Activated naive CD8-positive, alpha-beta T cell treated with anti-CD3 and anti-CD28 coated beads, Interleukin-2, amount 50 U/mL, for 16 hours (primary cell): ENCODE results near the gene ASIC2.

Source experiments
- DNase-seq: peaks from one replicate; pipeline ENCODE4 v3.0.0-alpha.2; 2020; ENCODE audit warnings: low read depth, low spot score

ASIC2 gene

DNA sequence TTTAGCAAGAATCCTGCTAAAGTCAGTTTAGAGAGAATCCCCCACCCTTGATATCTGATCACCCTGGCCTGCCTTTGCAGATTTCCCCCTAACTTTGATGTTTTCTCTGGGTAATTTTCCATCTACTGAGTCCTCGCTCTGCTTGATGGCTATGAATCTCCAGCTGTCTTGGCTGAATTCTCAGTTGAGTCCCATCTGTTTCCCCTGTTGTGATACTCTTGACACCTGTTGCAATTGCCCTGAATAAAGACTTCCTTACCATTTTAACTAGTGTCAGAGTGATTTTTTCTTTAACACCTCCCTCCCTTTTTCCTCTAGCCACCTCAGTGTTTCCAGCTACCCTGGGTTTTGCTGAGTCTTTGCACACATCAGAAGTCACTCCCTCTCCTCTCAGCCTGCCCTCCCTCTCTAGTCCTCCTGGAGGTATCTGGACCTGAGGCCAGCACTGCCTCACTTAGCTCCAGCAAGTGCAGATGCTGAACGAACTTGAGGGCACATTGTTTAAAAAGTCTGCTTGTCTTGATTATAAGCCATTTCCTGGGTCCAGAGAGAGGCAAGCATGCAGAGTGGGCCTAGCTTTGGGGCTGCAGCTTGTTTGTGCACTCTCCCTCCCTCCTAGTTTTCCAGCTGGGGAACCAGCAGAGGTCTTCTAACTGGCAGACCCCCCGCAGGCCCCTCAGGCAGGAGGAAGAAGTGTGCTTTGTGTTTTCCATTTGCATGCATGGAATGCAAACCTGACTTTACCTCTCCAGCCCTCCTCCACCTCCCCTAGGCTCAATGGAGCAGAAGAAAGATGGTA is 268.2 kb downstream of the ASIC2 start:
- no peak for DNase-seq

DNA sequence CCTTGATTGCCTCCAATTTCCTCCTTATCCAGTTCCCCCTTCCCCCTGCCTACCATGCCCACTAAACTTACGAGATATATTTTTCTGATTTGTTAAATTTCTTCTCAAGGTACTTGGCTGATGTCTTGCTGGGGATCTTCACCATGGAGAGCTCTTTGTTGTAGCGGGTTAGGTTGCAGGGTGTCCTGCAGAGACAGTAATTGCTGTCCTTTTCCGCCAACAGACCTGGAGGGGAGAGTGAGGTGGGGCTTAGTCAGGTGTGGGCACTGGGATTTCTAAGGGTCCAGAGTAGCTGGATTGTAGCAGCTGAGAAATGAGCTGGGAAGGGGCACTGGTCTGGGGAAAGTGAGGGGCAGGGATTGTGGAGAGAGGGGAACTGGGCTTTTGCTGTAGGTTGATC is 269.3 kb downstream of the ASIC2 start:
- no peak for DNase-seq

DNA sequence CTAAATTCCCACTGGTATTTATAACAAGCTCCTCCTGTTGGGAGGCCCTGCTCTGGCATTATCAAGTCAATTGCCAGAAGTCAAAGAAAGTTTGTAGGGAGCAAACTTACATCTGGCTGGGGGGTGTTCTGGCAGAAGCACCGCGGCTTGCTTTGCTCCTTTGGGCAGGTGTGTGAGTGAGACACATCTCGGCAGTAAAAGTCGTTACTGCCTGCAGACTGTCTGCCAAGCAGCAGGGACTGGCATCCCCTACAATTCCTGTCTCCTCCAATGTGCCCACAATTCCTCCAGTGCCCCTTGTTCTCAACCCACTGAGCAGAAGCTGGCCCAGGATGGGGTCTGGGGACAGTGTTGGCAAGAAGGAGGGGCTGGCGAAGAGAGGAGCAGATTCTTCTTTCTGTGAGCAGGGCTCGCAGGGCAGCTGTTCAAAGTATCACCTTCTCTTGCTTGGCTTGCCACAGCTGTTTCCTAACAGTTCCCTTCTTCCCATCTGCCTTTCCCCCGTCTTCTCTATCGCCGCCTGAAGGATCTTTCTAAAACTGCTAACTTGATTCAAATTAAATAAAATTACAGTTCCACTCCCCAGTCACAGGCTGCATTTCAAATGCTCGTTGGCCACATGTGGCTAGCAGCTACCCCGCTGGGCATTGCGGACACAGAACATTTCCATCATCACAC is 271.2 kb downstream of the ASIC2 start:
- DNase-seq: no peak

DNA sequence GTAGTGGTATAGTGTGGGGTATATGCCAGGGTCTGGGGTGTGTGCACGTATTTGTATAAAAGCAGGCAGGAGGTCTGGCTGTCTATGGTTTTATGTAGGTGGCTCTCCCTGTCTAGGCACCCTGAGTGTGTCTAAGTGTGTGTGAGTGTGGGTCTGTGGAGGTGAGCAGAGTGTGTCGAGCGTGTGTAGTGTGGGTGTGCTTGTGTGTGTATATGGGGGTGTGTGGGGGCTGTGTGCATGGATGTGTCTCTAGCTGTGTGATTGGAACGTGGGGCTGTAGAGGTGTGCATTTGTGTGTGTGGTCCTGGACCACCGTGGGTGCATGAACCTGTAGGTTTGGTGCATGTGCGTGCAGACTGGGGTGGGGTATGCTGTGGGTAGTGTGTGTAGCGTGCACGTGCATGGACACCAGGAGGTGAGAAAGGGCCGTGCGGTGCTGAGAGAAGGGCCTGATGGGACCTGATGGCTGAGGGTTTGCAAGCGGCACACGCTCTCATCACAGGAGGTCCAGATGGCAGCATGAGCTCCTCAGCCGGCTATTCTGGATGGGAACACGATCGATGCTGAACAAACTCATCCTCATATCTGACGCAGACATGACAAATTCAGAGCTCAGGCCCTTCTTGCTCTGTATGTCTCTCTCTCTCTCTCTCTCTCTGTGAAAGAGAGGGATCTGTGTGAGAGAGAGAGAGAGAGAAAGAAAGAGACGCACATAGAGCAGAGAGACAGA is 273.8 kb downstream of the ASIC2 start:
- DNase-seq: no peak

DNA sequence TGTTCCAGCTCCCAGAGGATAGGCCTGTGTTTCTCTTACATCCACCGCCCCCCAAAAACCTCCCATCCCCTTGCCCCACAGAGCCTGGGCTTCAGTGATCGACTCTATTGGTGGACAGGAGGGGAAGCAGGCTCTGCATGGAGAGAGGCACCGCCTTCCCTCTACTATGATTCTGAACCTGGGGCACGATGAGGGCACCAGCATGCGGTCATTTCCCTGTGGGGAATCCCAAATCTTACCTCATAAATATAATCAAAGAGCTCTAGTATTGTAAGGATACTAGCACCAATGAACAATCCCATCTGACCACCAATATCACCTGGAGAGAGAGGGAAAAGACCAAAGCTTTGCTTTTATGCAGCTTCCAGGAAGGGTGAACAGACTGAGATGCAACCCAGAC is 275.7 kb downstream of the ASIC2 start:
- DNase-seq: no peak

DNA sequence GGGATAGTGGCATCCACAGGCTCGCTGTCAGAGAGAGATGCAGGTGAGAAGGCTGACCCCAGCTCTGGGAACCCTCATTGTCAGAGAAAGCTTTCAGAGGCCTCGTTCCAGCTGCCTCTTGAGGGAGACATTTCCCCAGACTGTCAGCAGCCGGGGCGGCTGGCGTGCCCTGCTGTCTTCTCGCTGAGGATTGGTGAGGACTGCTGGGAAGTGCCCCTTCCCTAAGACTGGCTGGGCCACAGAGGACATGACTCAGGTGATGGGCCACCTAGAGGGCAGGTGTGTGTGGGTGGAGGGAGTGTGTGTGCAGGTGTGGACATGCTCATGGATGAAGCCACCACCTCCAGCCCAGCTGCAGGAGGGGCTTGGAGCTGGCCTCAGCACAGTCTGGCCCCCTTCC is 276.2 kb downstream of the ASIC2 start:
- DNase-seq: no peak

DNA sequence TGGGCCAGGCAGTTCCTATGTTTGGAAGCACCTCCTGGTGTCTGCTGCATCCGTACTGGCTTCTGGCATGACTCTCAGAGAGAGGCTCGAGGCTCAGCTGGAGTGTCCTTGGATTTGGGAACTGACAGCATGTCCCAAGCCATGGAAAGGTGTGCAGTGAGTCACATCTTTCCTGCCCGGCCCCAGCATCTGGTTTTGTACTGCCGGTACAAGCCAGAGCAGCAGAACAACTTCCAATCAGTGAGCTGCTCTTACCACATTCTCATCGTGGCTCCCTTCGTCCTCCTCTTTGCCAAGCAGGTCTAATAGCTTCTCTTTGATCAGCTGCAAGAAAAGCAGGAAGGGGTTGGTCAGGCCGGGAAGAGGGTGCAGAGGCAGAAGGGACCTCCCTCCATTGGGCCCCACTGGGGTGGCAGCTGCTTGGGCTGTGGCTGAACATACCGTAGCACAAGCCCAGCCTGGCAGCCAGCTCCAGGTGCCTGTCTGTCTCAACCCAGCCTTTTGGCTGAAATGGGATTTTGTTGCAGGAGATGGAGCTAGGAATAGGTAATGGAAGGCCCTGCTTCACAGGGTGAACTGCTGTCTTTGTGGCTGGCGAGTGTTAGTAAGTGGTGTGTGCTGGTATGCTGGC is 277.3 kb downstream of the ASIC2 start:
- DNase-seq: no peak

DNA sequence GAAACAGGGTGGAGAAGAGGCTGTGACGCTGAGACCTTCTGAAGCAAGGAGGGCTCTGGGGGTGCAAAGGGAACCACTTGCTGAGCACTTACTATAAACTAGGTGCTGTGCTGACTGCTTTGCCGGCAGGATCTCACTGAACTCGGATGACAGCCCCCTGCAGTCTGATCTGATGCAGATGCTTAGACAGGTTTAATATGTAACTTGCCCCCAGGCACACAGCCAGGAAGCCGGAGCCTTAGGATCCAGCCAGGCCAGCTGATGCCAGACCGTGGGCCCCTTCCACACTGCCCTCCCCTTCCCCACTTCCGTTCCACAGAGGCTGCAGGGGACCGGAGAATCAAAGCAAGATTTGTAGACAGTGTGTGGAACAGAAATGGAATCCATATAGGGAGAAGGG is 278.3 kb downstream of the ASIC2 start:
- no peak for DNase-seq

DNA sequence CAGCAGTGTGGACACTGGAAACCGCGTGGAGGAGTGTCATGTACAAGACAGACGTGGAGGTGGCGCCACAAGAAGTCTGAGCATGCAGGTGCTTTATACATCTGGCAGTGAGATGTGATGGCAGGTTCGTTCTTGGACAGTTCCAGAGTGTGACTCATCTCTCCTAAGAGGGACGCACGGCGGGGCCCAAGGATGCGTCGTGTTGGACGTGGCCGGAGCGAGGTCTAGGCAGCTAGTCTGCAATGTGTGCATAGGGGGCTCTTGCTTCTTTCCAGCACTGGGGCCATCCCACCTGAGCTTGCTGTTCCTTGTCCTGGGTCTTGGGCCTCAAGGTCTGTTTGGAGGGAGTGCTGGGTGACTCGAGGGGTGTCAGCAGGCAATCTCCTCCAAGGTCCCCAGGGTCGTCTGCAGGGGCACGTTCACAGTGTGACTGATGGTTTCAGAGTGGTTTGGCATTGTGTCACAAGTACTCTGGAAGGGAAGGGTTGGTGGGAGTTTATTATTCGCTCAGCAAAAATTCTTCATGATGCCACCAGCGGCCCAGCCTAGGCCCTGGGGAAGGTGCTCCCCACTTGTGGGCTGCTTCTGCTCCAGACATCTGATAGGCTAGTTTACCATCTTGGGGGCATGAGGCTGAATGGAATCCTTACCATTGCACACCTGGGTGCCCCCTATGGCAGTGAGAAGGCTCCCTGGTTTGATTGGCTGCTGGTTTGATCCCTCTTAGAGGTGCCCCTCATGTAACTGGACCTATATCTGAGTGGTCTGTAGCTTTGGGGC is 279.3 kb downstream of the ASIC2 start:
- no peak for DNase-seq

DNA sequence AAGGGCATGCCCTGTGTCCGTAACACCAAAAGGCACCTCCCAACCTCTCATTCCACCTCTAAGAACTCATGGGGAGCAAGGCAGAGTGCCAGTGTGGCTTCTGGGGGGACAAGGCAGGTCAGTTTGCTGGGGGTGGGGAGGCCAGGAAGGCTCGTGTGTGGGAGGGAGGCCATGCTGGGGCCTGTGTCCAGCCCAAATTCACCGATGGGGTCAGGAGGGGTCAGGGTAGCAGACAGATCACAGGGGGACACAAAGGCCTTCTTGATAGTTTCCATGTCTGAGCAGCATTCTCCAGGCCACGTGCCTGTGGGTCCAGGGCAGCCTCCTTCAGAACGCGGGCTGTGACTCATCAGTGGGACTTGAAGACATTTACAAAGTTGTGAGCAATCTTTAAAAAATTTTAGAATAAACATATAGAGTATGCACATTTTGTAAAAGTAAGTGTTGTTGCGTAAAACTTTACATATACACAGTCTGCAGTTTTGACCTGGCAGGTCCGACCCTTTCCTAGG is 280.5 kb downstream of the ASIC2 start:
- no peak for DNase-seq

DNA sequence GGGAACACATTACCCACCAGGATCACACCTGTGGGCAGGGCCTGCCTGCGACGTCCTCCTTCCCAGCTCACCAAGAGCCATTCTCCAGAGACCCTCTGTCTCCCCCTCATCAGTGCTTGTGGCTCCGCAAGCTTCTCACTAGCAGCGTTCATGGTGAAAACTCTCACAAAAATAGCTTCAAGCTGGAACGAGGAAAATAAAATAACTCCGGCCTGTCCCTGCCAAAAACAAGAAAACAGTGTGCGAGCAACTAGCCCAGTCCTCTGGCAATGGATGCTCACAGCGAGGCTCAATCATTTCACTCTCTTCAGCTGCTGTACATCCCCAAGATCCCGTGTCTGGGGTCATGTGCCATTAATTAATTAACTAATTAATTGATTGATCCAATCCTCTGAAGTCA is 283.5 kb downstream of the ASIC2 start:
- no peak for DNase-seq

DNA sequence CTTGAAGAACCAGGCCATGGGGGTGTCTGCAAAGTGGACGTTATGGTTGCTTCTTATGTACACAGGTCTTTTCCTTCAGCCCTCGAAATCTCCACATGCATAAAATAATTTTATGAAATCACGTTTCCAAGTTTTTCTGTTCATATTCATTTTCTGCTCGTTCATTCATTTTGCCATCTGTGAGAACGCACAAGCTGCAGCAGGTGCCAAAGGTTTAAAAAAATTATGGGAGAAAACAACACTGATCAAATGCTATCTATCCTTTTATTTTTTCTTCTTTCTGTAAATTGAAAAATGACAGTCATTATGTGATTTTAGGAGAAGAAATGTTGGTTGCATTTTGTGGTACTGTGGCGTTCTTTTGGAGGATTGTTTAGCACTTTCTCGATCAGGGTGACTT is 285.9 kb downstream of the ASIC2 start:
- DNase-seq: no peak

DNA sequence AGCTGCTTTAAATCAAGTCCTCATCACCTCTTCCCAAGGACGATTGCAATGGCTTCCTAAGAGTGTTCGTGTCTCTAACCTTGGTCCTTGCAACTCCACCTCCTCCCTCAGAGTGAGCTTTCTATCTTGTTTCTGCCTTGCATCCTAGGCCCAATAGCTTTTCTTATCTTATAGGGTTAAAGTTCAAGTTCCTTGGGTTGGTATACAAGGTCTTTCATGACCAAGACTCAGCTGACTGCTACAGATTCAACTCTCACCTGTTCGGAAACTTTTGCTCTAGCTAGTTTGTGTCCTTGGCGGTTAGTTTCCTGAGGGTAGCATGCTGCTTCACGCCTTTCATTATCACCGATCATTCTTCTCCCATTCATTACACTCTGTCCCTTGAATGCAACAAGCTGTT is 290.8 kb downstream of the ASIC2 start:
- DNase-seq: no peak

DNA sequence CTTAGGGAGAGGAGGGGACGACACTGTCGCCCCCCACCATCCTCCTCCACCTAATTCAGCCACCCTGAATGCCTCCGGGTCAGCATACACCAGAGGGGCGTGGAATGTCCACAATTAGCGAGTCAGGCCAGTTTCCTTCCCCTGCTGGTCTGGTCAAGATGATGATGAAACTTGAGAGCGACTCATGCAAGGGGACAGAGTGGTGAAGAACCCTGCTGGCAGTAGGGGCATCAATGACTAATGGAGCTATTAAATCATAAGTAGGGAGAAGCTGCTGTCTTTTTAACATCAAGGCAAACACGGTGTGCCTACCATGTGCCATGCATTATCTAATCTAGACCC is 294.2 kb downstream of the ASIC2 start:
- no peak for DNase-seq

DNA sequence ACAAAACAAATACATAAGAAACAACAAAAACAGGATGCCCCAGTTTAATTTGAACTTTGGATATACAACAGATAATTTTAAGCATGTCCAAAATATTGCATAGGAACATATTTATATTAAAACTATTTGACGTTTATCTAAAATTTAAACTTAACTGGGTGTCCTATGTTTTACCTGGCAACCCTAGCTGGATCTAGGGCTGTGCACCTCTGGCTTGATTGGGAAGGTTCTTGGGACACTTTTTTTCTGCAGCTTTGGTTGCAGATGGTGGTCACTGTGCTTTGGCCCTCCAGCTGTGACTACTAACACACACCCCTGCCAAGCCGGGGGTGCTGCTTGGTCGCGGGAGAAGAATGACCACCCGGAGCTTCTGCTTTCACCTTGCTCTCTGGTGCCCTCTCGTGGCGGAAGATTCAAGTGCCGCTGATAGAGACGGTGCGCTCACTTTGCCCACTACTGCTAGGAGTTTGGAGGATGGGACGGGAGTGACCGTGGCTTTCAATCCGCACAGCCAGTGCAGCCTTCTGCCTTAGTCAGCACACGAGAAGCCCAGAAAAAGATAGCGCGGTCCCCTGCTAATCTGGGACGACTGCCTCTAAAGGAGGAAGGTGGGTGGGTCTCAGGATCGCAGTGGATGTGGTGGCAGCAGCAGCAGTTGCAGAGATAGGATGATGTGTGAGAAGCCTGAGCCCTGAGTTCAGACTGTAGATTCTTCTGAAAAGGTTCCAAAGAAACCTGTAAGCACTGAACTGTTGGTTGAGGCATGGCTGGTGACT is 294.8 kb downstream of the ASIC2 start:
- DNase-seq: peak; percentile 57

DNA sequence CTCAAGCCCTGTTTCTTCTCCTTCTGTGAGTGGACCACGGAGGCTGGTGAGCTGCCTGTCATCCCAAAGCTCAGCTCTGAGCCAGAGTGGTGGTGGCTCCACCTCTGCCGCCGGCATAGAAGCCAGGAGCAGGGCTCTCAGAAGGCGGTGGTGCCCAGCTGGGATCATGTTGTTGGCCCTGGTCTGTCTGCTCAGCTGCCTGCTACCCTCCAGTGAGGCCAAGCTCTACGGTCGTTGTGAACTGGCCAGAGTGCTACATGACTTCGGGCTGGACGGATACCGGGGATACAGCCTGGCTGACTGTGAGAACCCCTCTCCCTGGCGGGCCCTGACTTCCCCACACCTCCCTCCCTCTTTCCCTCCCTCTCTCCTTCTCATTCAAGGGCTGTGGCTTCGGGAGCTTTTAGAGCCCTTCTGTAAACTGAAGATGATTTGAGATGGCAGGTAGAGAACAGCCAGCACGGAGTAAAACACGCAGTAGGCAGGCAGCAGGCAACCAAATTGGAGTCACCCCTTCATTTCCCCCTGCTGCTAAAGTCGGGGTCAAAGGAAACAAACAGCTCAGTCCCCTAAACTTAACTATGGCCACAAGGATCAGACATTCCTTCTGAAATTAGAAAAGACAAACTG is 297.6 kb downstream of the ASIC2 start:
- no peak for DNase-seq

DNA sequence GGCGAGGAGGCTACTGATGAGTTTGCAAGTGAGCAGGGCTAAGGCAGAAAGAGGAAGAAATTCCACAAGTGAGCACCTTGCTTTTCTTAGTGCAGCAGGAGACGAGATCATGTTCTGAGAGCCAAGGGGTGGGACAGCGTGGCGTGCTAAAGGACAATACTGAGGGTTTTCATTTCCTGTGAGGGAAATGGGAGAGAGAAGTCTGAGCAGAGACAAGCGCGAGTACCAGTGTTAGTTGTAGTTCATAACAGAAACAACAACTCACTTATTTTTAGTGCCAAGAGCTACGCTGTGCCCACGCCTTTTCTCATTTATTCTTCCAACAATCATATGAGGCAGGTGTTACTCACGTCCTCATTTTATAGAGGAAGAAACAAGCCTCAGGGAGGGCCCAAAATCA is 299.1 kb downstream of the ASIC2 start:
- DNase-seq: no peak

DNA sequence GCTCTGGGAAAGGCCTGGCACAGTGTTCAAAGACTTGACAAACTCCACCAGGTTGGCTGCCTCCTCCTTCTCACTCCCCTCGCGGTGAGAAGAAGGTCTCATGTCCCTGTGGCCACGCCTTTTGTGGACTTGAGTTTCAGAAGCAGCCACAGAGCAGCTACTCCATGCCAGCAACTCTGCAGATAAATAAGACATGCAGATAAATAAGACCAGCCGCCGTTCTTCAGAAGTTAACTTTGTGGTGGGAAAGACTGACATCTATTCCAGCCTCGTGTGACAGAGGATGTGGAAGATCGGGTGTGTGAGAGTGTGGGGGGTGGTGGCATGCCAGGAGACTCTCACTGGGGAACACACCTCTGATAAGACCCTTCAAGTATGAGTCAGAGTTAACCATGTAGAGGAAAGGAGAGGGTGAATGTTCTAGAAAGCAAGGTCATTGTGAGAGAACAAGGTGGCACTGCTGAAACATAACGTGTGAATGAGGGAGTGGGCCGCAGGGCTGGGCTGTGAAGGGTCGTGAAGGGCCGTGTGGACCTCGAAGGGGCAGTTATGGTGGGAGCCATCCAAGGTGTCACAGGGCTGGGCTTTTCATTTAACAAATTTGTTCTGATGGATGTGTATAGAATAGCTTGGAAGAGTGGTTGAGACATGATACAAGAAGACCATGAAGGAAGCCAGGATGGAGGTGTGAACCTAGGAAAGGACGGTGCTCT is 300.6 kb downstream of the ASIC2 start:
- DNase-seq: no peak

DNA sequence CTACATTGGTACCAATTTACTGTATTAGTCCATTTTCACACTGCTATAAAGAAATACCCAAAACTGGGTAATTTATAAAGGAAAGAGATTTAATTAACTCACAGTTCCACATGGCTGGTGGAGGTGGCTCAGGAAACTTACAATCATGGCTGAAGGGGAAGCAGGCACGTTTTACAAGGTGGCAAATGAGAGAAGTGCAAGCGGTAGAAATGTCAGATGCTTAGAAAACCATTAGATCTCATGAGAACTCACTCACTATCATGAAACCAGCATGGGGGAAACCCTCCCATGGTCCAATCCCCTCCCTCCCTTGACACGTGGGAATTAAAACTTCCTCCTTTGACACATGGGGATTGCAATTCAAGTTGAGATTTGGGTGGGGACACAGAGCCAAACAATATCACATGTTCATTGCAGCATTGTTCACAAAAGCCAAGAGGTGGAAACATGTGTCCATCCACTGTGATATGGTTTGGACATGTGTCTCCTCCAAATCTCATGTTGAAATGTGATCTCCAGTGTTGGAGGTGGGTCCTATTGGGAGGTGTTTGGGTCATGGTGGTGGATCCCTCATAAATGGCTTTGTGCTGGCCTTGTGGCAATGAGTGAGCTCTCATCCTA is 304.5 kb downstream of the ASIC2 start:
- DNase-seq: no peak
